ENCODE data around the gene PRPF8.

The PRPF8 gene

DNA sequence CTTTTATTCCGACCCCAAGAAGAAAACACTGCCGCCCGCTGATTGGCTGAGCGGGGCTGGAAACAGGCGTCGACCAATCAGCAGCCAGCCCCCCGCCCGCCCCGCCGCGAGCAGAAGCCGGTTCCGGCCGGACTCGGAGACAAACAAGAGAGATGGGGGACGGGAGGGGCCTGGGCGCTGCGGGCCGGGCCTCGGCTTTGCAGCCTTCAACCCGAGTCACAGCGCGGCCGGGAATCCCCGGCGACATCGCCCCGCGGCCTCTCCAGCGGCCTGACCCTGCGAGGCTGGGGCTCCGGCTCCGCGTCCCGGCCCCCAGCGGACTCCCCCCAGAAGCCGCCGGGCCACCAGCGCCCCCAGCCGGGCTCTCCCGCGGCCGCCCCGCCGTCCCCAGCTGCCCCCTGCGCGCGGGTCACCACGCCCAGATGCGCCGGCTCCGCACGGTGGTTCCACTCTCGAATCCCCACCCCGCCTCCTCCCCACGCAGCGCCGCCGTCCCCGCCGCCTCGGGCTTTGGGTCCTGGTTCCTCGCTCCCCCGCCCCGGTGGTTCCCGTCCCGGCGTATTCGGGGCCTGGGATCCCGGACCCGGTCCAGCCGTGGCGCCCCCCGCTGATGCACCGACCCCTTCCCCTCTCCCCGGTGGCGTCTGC is 55.7 kb downstream of the PRPF8 start:
- H3K9me2 ChIP-seq (replicated peaks; ENCODE audit: low read depth, low read length) = no peaks in the 10 kb centered on the region
- H3K9me3 ChIP-seq (ENCODE audit: insufficient read depth, low read depth, low read length) = no peaks in the 10 kb centered on the region
- peak overlapping the region; percentile 58; the same call in 1 of the 2 replicates for H2AFZ ChIP-seq (ENCODE audit: low read length)
- H3F3A ChIP-seq (ENCODE audit: low read depth) = peaks cover 3% of the 10 kb centered on the region; the same call in 1 of the 2 replicates
- H4K20me1 ChIP-seq (ENCODE audit: insufficient read depth, low read length, poor library complexity, severe bottlenecking) = no peaks in the 10 kb centered on the region
- H3K27me3 ChIP-seq (ENCODE audit: insufficient read depth, low read length, poor library complexity, severe bottlenecking) = no peaks in the 10 kb centered on the region
- H3K4me2 ChIP-seq (ENCODE audit: low read depth, low read length, poor library complexity, severe bottlenecking) = peak overlapping the region; percentile 86
- peaks cover 40% of the 10 kb centered on the region for H3K4me1 ChIP-seq (ENCODE audit: insufficient read depth, low read length, poor library complexity, severe bottlenecking)
- H3K36me3 ChIP-seq (ENCODE audit: insufficient read depth, low read length) = no peaks in the 10 kb centered on the region
- H3K4me3 ChIP-seq (ENCODE audit: low read length, poor library complexity, severe bottlenecking) = peak overlapping the region; percentile 98
- H3K9ac ChIP-seq (ENCODE audit: low read depth, low read length, poor library complexity, severe bottlenecking) = peak overlapping the region; percentile 80
- TF ChIP-seq, protein P1, sequence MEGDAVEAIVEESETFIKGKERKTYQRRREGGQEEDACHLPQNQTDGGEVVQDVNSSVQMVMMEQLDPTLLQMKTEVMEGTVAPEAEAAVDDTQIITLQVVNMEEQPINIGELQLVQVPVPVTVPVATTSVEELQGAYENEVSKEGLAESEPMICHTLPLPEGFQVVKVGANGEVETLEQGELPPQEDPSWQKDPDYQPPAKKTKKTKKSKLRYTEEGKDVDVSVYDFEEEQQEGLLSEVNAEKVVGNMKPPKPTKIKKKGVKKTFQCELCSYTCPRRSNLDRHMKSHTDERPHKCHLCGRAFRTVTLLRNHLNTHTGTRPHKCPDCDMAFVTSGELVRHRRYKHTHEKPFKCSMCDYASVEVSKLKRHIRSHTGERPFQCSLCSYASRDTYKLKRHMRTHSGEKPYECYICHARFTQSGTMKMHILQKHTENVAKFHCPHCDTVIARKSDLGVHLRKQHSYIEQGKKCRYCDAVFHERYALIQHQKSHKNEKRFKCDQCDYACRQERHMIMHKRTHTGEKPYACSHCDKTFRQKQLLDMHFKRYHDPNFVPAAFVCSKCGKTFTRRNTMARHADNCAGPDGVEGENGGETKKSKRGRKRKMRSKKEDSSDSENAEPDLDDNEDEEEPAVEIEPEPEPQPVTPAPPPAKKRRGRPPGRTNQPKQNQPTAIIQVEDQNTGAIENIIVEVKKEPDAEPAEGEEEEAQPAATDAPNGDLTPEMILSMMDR (conservative IDR thresholded peaks at IDR 0.05; ENCODE audit: low read length) = peak; percentile 57
- no peak for TF ChIP-seq EZH2phosphoT487 (IDR thresholded peaks at IDR 0.05; ENCODE audit: borderline replicate concordance)
- peaks cover 42% of the 10 kb centered on the region; the same call in 1 of the 2 replicates for H3K79me2 ChIP-seq (ENCODE audit: insufficient read depth, low read length)

DNA sequence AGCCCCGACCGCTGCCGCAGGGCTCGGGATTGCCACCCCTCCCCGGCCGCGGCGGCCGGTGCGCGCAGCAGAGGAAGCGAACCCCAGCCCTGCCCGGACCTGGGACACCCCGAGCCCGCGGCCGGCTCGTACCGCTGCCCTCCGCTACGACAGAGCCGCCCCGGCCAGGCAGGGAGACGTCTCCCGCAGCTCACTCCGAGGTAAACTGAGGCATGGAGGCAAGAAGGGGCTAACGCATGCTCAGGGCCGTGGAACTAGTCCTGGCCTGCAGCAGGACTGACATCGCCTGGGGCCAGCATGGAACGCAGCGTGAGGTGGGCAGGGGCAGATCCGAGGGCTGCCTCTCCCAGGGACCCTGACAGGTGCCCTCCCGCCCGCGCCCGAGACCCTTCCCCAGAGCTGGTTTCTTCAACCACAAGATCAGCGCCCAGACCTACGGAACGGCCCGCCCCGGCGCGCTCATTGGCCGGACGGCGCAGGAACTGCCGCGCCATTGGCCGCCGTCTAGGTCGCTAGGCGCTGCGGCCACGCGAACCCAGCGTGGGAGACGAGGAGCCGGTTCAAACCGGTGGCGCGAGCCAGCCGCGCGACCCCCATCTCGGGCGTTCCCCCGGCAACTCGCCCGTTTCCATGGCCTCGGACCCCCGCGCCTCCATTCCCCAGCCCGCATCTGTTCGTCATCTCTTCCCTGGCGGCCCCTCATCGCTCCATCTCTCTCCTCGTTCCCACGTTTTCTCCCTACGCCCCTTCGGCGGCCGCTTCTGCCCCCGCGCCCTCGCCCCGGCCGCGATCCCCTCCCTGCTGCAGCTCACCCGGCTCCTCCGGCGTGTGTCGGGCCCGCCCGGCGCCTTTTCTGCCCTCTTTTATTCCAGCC is 56.4 kb downstream of the PRPF8 start, which contains the start of gene SLC43A2:
Gene SLC43A2, minus strand, starts transcription at position 853 of the 874 bp plus-strand sequence. CDS start 960 bp downstream, outside the sequence.
- Histone ChIP-seq H3K4me3 (ENCODE audit: low read length, poor library complexity, severe bottlenecking) (peak within 1 kb of the TSS; percentile 98), H3K4me1 (ENCODE audit: insufficient read depth, low read length, poor library complexity, severe bottlenecking) (peaks cover 40% of the 10 kb centered on the region)
- no peak for TF ChIP-seq EZH2phosphoT487 (IDR thresholded peaks at IDR 0.05; ENCODE audit: borderline replicate concordance)
- TF ChIP-seq, protein P1 (conservative IDR thresholded peaks at IDR 0.05; ENCODE audit: low read length) = no peak

DNA sequence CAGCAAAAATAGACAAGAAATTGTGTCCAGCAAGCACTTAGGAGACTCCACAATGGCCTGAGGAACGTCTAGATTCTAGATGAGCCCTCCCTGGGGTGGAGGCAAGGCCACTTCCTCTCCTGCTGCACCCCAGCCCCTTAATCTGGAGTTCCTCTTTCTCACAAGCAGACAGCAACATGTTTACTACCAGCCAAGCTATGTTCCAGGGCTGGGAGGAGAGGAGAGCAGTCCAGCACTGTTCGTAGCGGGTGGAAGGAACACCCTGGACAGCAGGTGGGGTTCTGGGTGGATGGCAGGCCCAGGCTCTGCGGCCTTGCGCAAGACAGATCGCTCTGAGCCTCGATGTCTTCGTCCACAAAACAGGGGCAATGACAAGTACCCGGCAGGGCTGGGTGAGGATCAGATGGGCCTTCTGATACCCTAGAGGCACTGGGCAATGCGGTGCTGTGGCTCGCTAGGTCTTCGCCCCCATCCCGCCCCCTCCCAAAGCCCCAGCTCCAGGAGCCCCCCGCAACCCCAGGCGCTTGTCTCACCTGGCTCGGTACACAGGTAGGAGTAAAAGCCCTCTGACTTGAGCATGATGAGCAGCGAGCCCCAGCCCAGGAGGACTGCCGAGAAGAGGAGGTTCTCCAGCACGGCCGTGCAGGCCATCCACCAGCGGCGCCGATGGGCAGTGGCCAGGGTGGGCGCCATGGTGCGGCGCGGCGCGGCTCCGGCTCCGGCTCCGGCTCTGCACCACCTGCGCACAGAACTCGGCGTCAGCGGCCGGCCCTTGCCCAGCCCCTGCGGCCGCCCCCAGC is 57.3 kb downstream of the PRPF8 start:
- TF ChIP-seq EZH2phosphoT487 (IDR thresholded peaks at IDR 0.05; ENCODE audit: borderline replicate concordance) = no peak
- TF ChIP-seq, protein P1 (conservative IDR thresholded peaks at IDR 0.05; ENCODE audit: low read length) = no peak
- peak overlapping the region; percentile 80 for H3K9ac ChIP-seq (ENCODE audit: low read depth, low read length, poor library complexity, severe bottlenecking)
- H3K36me3 ChIP-seq (ENCODE audit: insufficient read depth, low read length) = no peaks in the 10 kb centered on the region
- H3K4me3 ChIP-seq (ENCODE audit: low read length, poor library complexity, severe bottlenecking) = peak overlapping the region; percentile 98
- H2AFZ ChIP-seq (ENCODE audit: low read length) = peak overlapping the region; percentile 58
- H4K20me1 ChIP-seq (ENCODE audit: insufficient read depth, low read length, poor library complexity, severe bottlenecking) = no peaks in the 10 kb centered on the region
- peaks cover 40% of the 10 kb centered on the region for H3K4me1 ChIP-seq (ENCODE audit: insufficient read depth, low read length, poor library complexity, severe bottlenecking)
- peak overlapping the region; percentile 86 for H3K4me2 ChIP-seq (ENCODE audit: low read depth, low read length, poor library complexity, severe bottlenecking)
- peaks cover 3% of the 10 kb centered on the region; the same call in 1 of the 2 replicates for H3F3A ChIP-seq (ENCODE audit: low read depth)
- H3K9me2 ChIP-seq (replicated peaks; ENCODE audit: low read depth, low read length) = no peaks in the 10 kb centered on the region
- H3K79me2 ChIP-seq (ENCODE audit: insufficient read depth, low read length) = peaks cover 44% of the 10 kb centered on the region; the same call in 1 of the 2 replicates
- H3K9me3 ChIP-seq (ENCODE audit: insufficient read depth, low read depth, low read length) = no peaks in the 10 kb centered on the region
- no peaks in the 10 kb centered on the region for H3K27me3 ChIP-seq (ENCODE audit: insufficient read depth, low read length, poor library complexity, severe bottlenecking)

More for the DNA sequence above, 56.4 kb downstream of the PRPF8 start, which contains the start of gene SLC43A2:
- peaks cover 3% of the 10 kb centered on the region; the same call in 1 of the 2 replicates for H3F3A ChIP-seq (ENCODE audit: low read depth)
- H3K9me3 ChIP-seq (ENCODE audit: insufficient read depth, low read depth, low read length) = no peaks in the 10 kb centered on the region
- H3K9ac ChIP-seq (ENCODE audit: low read depth, low read length, poor library complexity, severe bottlenecking) = peak within 1 kb of the TSS; percentile 80
- no peaks in the 10 kb centered on the region for H3K36me3 ChIP-seq (ENCODE audit: insufficient read depth, low read length)
- H3K27me3 ChIP-seq (ENCODE audit: insufficient read depth, low read length, poor library complexity, severe bottlenecking) = no peaks in the 10 kb centered on the region
- H3K79me2 ChIP-seq (ENCODE audit: insufficient read depth, low read length) = peaks cover 44% of the 10 kb centered on the region; the same call in 1 of the 2 replicates
- peak within 1 kb of the TSS; percentile 58 for H2AFZ ChIP-seq (ENCODE audit: low read length)
- no peaks in the 10 kb centered on the region for H3K9me2 ChIP-seq (replicated peaks; ENCODE audit: low read depth, low read length)
- peak within 1 kb of the TSS; percentile 86 for H3K4me2 ChIP-seq (ENCODE audit: low read depth, low read length, poor library complexity, severe bottlenecking)
- no peaks in the 10 kb centered on the region for H4K20me1 ChIP-seq (ENCODE audit: insufficient read depth, low read length, poor library complexity, severe bottlenecking)

All from Loucy (cell line).